A549 (cell line): Measurements from ENCODE around the gene PARD6B. TPM values are rescaled to one million over a fixed set of nuclear protein-coding genes. Genes with fewer than 3 reads are reported as not detected.
A peak's percentile ranks its signal among the peaks of the same experiment; 100 is the strongest.

ENCODE experiments used
- ATAC-seq, 2 experiments: fragments of 200-7000 bp in 1 of 2; fragments of >200 bp in 1 of 2; cut with Nextera tagmentation in 1 of 2; cut with Tn5 transposase in 1 of 2; 3 replicates each; pipeline versions ENCODE4 v1.8.0 to v1.9.1; 2018 to 2020; ENCODE audit warnings: mild to moderate bottlenecking in 1 of 2, moderate library complexity in 1 of 2
- CTCF ChIA-PET: fragments of 300-600 bp; sonication (Branson Sonifier 250); formaldehyde crosslinking; extraction: SDS; loops from one replicate; lab custom pipeline; 2021; ENCODE audit warnings: antibody characterized with exemption, inconsistent platforms; lab: Yijun Ruan, JAX
- POLR2A ChIA-PET: fragments of 350-600 bp; formaldehyde crosslinking; extraction: SDS; loops from one replicate; lab custom pipeline; 2021; ENCODE audit warnings: antibody characterized with exemption, inconsistent platforms; lab: Yijun Ruan, JAX
- DNase-seq, 2 experiments: peaks; one replicate each; pipeline versions ENCODE4 v3.0.0 to v3.0.0-alpha.2; 2011 to 2016; ENCODE audit warnings: low read depth in 1 of 2, low spot score in 1 of 2
- FAIRE-seq: peaks from 2 replicates; lab custom pipeline; 2011; peaks lifted over from hg19 to GRCh38; lab: Jason Lieb, UNC
- H3K27ac ChIP-seq, 2 experiments: fragments of >200 bp; sonication (Bioruptor Twin); formaldehyde crosslinking; 3 replicates each; pipeline ENCODE4 v1.5.1; 2016 to 2017
- H3K4me1 ChIP-seq: fragments of >200 bp; sonication (Bioruptor Twin); formaldehyde crosslinking; 3 replicates; pipeline ENCODE4 v1.6.1; 2016
- H3K4me2 ChIP-seq: fragments of >200 bp; sonication (Bioruptor Twin); formaldehyde crosslinking; 3 replicates; pipeline ENCODE4 v1.6.1; 2016
- H3K4me3 ChIP-seq: fragments of >200 bp; sonication (Bioruptor Twin); formaldehyde crosslinking; 3 replicates; pipeline ENCODE4 v1.5.1; 2016
- H3K9me3 ChIP-seq: fragments of >200 bp; sonication (Bioruptor Twin); formaldehyde crosslinking; 3 replicates; pipeline ENCODE4 v1.6.1; 2016
- CBX2 ChIP-seq: fragments of 200-600 bp; sonication (generic); IDR thresholded peaks from 2 replicates; pipeline ENCODE4 v1.6.1; 2016; ENCODE audit warnings: low read depth, mild to moderate bottlenecking, borderline replicate concordance
- CHD2 ChIP-seq: fragments of 150-350 bp; IDR thresholded peaks from 2 replicates; pipeline ENCODE4 v1.6.1; 2014; ENCODE audit warnings: low read length; ENCODE audit not compliant: partially characterized antibody
- EHMT2 ChIP-seq: fragments of 200-600 bp; sonication (generic); IDR thresholded peaks from 2 replicates; pipeline ENCODE4 v1.6.1; 2016; ENCODE audit warnings: antibody characterized with exemption, low read depth, mild to moderate bottlenecking, moderate library complexity
- EP300 ChIP-seq, 2 experiments: fragments of >200 bp; sonication (Bioruptor Twin); formaldehyde crosslinking; IDR thresholded peaks; 2 replicates in 1 of 2; 3 replicates in 1 of 2; pipeline ENCODE4 v1.6.1; 2016 to 2017
- ESRRA ChIP-seq: fragments of 150-350 bp; IDR thresholded peaks from 2 replicates; pipeline ENCODE4 v1.6.1; 2014; ENCODE audit warnings: mild to moderate bottlenecking, low read length, borderline replicate concordance
- FOSB ChIP-seq: fragments of 250-450 bp; sonication (Bioruptor Pico); IDR thresholded peaks from 2 replicates; pipeline ENCODE4 v1.5.0; 2020; ENCODE audit warnings: mild to moderate bottlenecking, moderate library complexity
- FOSL2 ChIP-seq, 2 experiments: fragments of 450-650 bp in 1 of 2; fragments of >200 bp in 1 of 2; sonication (Bioruptor Twin) in 1 of 2; formaldehyde crosslinking; IDR thresholded peaks; 2 replicates each; pipeline versions ENCODE4 v1.5.0 to v1.6.1; 2016 to 2020; ENCODE audit warnings: mild to moderate bottlenecking in 1 of 2, moderate library complexity in 1 of 2
- GATA3 ChIP-seq: IDR thresholded peaks from 2 replicates; pipeline ENCODE4 v1.6.1; 2012; ENCODE audit warnings: borderline replicate concordance
- HDAC2 ChIP-seq: fragments of 200-600 bp; sonication (generic); IDR thresholded peaks from 2 replicates; pipeline ENCODE4 v1.6.1; 2016
- HEYL ChIP-seq: fragments of 250-450 bp; sonication (Bioruptor Pico); IDR thresholded peaks from 2 replicates; pipeline ENCODE4 v1.8.0; 2021; ENCODE audit warnings: mild to moderate bottlenecking, moderate library complexity
- JUN ChIP-seq, 2 experiments: fragments of >200 bp; sonication (Bioruptor Twin); formaldehyde crosslinking; IDR thresholded peaks; 2 replicates in 1 of 2; 3 replicates in 1 of 2; pipeline ENCODE4 v1.6.1; 2016 to 2017
- JUNB ChIP-seq: fragments of >200 bp; sonication (Bioruptor Twin); formaldehyde crosslinking; IDR thresholded peaks from 2 replicates; pipeline ENCODE4 v1.6.1; 2016
- KDM5A ChIP-seq: fragments of 200-600 bp; sonication (generic); IDR thresholded peaks from 2 replicates; pipeline ENCODE4 v1.6.1; 2016; ENCODE audit warnings: antibody characterized with exemption, mild to moderate bottlenecking
- MAFK ChIP-seq: fragments of 450-650 bp; IDR thresholded peaks from 2 replicates; pipeline ENCODE4 v1.6.1; 2014; ENCODE audit not compliant: partially characterized antibody
- MAZ ChIP-seq: fragments of 150-350 bp; IDR thresholded peaks from 2 replicates; pipeline ENCODE4 v1.6.1; 2014; ENCODE audit warnings: antibody characterized with exemption, low read depth, low read length, borderline replicate concordance
- RAD21 ChIP-seq, 2 experiments: fragments of >200 bp in 1 of 2; sonication (Bioruptor Twin) in 1 of 2; formaldehyde crosslinking in 1 of 2; IDR thresholded peaks in 1 of 2; conservative IDR thresholded peaks in 1 of 2; 2 replicates in 1 of 2; 3 replicates in 1 of 2; pipeline ENCODE4 v1.6.1; 2012 to 2018; ENCODE audit warnings: inconsistent platforms in 1 of 2
- RCOR1 ChIP-seq: fragments of 150-350 bp; IDR thresholded peaks from 2 replicates; pipeline ENCODE4 v1.6.1; 2014; ENCODE audit warnings: antibody characterized with exemption, low read length, low read depth
- RFX5 ChIP-seq: fragments of 450-650 bp; IDR thresholded peaks from 2 replicates; pipeline ENCODE4 v1.7.1; 2014; ENCODE audit warnings: antibody characterized with exemption, mild to moderate bottlenecking, moderate library complexity
- SMC3 ChIP-seq: fragments of >200 bp; sonication (Bioruptor Twin); formaldehyde crosslinking; IDR thresholded peaks from 3 replicates; pipeline ENCODE4 v1.6.1; 2018; ENCODE audit warnings: inconsistent platforms
- TFCP2L1 ChIP-seq: fragments of 250-450 bp; sonication (Bioruptor Pico); IDR thresholded peaks from 2 replicates; pipeline ENCODE4 v1.5.0; 2021; ENCODE audit warnings: mild to moderate bottlenecking
- WGBS: methylation state at CpG from one replicate; pipeline ENCODE4 v1.1.6; 2017; ENCODE audit errors: missing lambda C conversion rate; 5-methylcytosine and 5-hydroxymethylcytosine counted together
- polyA plus RNA-seq, 4 experiments: library from polyadenylated mRNA; depleted of rRNA in 3 of 4; stranded (reverse); fragments of >200 nt; fragmentation: RNase III in 1 of 4; extraction: RNeasy Plus Mini Kit Qiagen cat#74134 plus additional on column Dnase treatment in 1 of 4; gene quantifications; 2 replicates in 3 of 4; 3 replicates in 1 of 4; pipeline ENCODE4 v1.2.3, GENCODE V29; 2011 to 2017
- TF ChIP-seq, protein P1 (sequence below): IDR thresholded peaks from 2 replicates; pipeline ENCODE4 v1.6.1; 2012
- TF ChIP-seq, protein P2 (sequence below): fragments of 450-650 bp; IDR thresholded peaks from 2 replicates; pipeline ENCODE4 v1.6.1; 2014; ENCODE audit warnings: antibody characterized with exemption
- TF ChIP-seq, protein P3 (sequence below): fragments of >200 bp; sonication (Bioruptor Twin); formaldehyde crosslinking; IDR thresholded peaks from 3 replicates; pipeline ENCODE4 v1.5.1; 2016

Gene PARD6B
- polyA plus RNA-seq, 2 of the 4 experiments (the other 2 are of a cell fraction) = 3.1 to 6.4 TPM

DNA sequence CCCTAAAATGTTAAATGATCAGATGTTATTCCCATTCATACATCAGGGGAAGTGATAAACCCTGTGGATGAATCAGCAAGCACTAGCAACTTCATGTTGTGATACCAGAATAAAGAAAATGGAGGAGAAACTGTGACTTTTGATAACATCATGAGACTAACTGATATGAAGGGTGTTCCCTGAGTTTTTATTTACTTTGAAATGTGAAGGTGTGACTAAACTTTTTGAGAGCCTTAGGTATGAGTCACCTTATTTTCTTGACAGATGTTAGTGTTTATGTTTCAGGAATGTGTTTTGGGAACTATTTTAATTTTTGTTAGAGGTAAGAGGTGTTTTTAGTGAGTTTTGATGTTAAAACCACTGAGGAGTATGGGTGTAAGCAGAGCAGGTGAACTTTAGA, 4.4 kb downstream of the PARD6B start:
- DNase-seq = peak in 1 of 2 experiments; percentile 48

DNA sequence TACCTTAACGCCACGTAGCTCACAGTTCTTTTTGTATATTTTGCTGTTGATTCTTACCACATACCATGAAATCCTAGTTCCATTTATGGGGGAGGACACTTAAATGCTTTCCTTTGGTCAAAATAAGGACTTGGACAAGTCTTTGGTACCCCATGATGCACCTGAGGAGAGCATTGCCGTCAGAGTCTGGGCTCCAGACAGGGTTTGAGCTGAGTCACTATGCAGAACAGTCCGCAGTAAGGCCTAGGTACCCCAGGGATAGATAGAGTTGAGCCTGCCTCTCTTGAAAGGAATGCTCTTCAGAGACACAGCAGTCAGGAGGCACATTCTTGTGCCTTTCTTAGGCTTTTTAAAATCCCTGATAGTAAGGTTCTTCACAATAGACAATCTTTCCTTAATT, 6.0 kb downstream of the PARD6B start:
- H3K4me2 ChIP-seq = peak overlapping the region; percentile 49
- peaks cover 89% of the 10 kb centered on the region for H3K4me1 ChIP-seq
- POLR2A ChIA-PET = interaction anchor here (0.8 kb wide), 1 partner anchor 51 kb away, joined by 5 read pairs; no protein-coding TSS in a partner anchor
- 46% methylated on average over 4 of the region's 4 CpGs for WGBS
- DNase-seq (peak in 1 of 2 experiments; percentile 62), ATAC-seq (peak; percentile 65 to 78; a peak in 5 of 6 replicates), FAIRE-seq (no peak)
- H3K9me3 ChIP-seq = no peaks in the 10 kb centered on the region
- no peak overlapping the region for H3K4me3 ChIP-seq
- CTCF ChIA-PET = interaction anchor here (0.8 to 2.3 kb wide), 6 partner anchors 12 to 111 kb away, joined by 4 to 11 read pairs (median 5); partner anchors contain the start of gene BCAS4
- TF ChIP-seq GATA3 (no peak), MAFK (peak; percentile 14), HDAC2 (no peak), CHD2 (no peak), RFX5 (no peak), HEYL (CRISPR knock-in tag) (no peak), EHMT2 (no peak)
- TF ChIP-seq, all 56 proteins: peak for 1
- peak overlapping the region; percentile 44 to 59 for H3K27ac ChIP-seq

More for the DNA sequence above, 4.4 kb downstream of the PARD6B start:
- ChIA-PET CTCF (interaction anchor here (2.3 kb wide), 1 partner anchor 73 kb away, joined by 7 read pairs; no protein-coding TSS in a partner anchor), POLR2A (no interaction called here)
- ATAC-seq (no peak), FAIRE-seq (no peak)
- Histone ChIP-seq H3K4me1 (peaks cover 74% of the 10 kb centered on the region), H3K4me2 (peak overlapping the region; percentile 85), H3K9me3 (no peaks in the 10 kb centered on the region), H3K27ac (peak overlapping the region in 1 of 2 experiments; percentile 36; a peak in 2 of 6 replicates), H3K4me3 (no peak overlapping the region)
- 0 out of 2 replicates have a peak, but pooled peaks have one; percentile 27 for TF ChIP-seq FOSL2 (IDR thresholded peaks at IDR 0.05)
- peak; percentile 93 for TF ChIP-seq FOSL2 (CRISPR knock-in tag; IDR thresholded peaks at IDR 0.05)
- peak; percentile 34; the same call in 1 of the 2 replicates for TF ChIP-seq JUNB
- TF ChIP-seq GATA3 = peak; percentile 59; the same call in 1 of the 2 replicates
- TF ChIP-seq HDAC2 = no peak
- TF ChIP-seq, all 56 proteins: peak for 3

DNA sequence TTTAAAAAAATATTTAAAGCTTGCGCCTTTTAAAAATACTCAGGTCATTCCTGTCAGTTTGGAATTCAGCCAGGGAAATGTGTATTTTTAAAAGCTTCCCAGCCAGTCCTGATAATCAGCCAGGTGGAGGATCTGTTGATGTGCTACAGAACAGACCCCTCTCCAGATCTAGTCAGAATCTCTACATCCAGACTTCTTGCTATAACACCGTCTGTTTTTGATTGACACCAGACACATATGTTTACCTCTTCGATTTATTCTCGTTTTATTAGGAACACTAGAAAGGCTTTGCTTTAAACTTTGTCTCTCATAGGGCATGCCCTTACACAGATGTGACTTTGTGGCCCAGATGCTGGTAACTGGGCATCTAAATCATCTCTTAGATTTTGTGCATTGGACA, 11.7 kb downstream of the PARD6B start:
- FAIRE-seq = no peak
- DNase-seq = no peak
- no peaks in the 10 kb centered on the region for H3K9me3 ChIP-seq
- peaks cover 95% of the 10 kb centered on the region for H3K4me1 ChIP-seq
- no peak for TF ChIP-seq FOSL2 (IDR thresholded peaks at IDR 0.05)
- TF ChIP-seq FOSL2 (CRISPR knock-in tag; IDR thresholded peaks at IDR 0.05) = no peak
- TF ChIP-seq RCOR1 = no peak
- no peak for TF ChIP-seq TFCP2L1 (CRISPR knock-in tag)
- TF ChIP-seq, protein P1, sequence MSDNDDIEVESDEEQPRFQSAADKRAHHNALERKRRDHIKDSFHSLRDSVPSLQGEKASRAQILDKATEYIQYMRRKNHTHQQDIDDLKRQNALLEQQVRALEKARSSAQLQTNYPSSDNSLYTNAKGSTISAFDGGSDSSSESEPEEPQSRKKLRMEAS = no peak
- TF ChIP-seq MAFK = no peak
- no peak for TF ChIP-seq MAZ
- no peak for TF ChIP-seq FOSB (CRISPR knock-in tag)
- TF ChIP-seq, protein P2, sequence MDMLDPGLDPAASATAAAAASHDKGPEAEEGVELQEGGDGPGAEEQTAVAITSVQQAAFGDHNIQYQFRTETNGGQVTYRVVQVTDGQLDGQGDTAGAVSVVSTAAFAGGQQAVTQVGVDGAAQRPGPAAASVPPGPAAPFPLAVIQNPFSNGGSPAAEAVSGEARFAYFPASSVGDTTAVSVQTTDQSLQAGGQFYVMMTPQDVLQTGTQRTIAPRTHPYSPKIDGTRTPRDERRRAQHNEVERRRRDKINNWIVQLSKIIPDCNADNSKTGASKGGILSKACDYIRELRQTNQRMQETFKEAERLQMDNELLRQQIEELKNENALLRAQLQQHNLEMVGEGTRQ = no peak
- TF ChIP-seq GATA3 = no peak
- TF ChIP-seq ESRRA = no peak
- H3K4me2 ChIP-seq = peak overlapping the region; percentile 90
- peak overlapping the region; percentile 86 to 94 for H3K27ac ChIP-seq
- ChIA-PET CTCF (interaction anchor here (1.5 to 20.4 kb wide), 9 partner anchors 10 to 117 kb away, joined by 3 to 276 read pairs (median 8); partner anchors contain the start of genes BCAS4 and PARD6B), POLR2A (interaction anchor here (0.6 to 2.0 kb wide), 6 partner anchors 8 to 156 kb away, joined by 3 to 9 read pairs (median 6); partner anchors contain the start of gene PARD6B)
- WGBS = 14% methylated on average over 4 of the region's 4 CpGs
- peak overlapping the region; percentile 20; the same call in 1 of the 3 replicates for H3K4me3 ChIP-seq
- ATAC-seq = no peak

DNA sequence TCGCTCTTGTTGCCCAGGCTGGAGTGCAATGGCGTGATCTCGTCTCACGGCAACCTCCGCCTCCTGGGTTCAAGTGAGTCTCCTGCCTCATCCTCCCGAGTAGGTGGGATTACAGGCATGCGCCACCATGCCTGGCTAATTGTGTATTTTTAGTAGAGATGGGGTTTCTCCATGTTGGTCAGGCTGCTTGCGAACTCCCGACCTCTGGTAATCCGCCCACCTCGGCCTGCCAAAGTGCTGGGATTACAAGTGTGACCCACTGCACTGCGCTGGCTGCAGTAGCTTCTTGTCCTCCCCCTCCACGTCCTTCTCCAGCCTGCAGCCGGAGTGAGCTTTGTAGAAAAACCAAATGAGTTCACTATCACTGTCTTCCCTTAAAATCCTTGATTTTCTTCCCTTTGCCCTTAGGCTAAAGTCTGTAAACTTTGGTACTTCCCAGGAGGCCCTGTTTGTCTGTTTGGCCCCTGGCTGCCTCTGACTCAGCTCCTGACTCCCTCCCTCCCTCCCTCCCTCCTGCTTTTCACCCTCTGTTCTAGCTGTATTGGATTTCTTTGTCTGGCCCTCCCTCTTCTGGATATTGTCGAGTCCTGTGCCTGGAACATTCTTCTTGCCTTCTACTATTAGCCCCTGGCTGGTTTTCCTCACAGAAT, 12.9 kb downstream of the PARD6B start:
- POLR2A ChIA-PET = interaction anchor here (0.5 to 2.0 kb wide), 11 partner anchors 12 to 392 kb away, joined by 3 to 9 read pairs (median 3); partner anchors contain the start of gene PARD6B
- no peaks in the 10 kb centered on the region for H3K9me3 ChIP-seq
- 11% methylated on average over 15 of the region's 15 CpGs for WGBS
- peak overlapping the region; percentile 23; the same call in 2 of the 3 replicates for H3K4me3 ChIP-seq
- CTCF ChIA-PET = interaction anchor here (0.7 to 20.4 kb wide), 30 partner anchors 9 to 557 kb away, joined by 3 to 276 read pairs (median 6); partner anchors contain the start of genes BCAS4 and PARD6B
- peak overlapping the region; percentile 86 to 94 for H3K27ac ChIP-seq
- H3K4me2 ChIP-seq = peak overlapping the region; percentile 90
- H3K4me1 ChIP-seq = peaks cover 90% of the 10 kb centered on the region
- FAIRE-seq (no peak), DNase-seq (peak; percentile 84 to 92), ATAC-seq (peak; percentile 86 to 97)
- TF ChIP-seq, protein P1 = peak; percentile 16; the same call in 1 of the 2 replicates
- TF ChIP-seq JUN (IDR thresholded peaks at IDR 0.05) (peak in 1 of 2 experiments; percentile 61; a peak in 2 of 5 replicates), SMC3 (peak; percentile 85), RAD21 (conservative IDR thresholded peaks at IDR 0.05 in 1 of 2, IDR thresholded peaks at IDR 0.05 in 1 of 2) (peak; percentile 81 to 84), KDM5A (no peak), EP300 (IDR thresholded peaks at IDR 0.05) (peak in 1 of 2 experiments; percentile 24; a peak in 1 of 5 replicates), FOSB (CRISPR knock-in tag) (no peak), MAZ (peak; percentile 77; the same call in 1 of the 2 replicates), FOSL2 (IDR thresholded peaks at IDR 0.05) (no peak; the same call in 1 of the 2 replicates), FOSL2 (CRISPR knock-in tag; IDR thresholded peaks at IDR 0.05) (peak; percentile 62), HDAC2 (no peak), CBX2 (no peak), JUNB (peak; percentile 28; the same call in 1 of the 2 replicates)
- TF ChIP-seq, protein P3, sequence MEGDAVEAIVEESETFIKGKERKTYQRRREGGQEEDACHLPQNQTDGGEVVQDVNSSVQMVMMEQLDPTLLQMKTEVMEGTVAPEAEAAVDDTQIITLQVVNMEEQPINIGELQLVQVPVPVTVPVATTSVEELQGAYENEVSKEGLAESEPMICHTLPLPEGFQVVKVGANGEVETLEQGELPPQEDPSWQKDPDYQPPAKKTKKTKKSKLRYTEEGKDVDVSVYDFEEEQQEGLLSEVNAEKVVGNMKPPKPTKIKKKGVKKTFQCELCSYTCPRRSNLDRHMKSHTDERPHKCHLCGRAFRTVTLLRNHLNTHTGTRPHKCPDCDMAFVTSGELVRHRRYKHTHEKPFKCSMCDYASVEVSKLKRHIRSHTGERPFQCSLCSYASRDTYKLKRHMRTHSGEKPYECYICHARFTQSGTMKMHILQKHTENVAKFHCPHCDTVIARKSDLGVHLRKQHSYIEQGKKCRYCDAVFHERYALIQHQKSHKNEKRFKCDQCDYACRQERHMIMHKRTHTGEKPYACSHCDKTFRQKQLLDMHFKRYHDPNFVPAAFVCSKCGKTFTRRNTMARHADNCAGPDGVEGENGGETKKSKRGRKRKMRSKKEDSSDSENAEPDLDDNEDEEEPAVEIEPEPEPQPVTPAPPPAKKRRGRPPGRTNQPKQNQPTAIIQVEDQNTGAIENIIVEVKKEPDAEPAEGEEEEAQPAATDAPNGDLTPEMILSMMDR = peak; percentile 57
